HCT116 (cell line): ENCODE data around the gene RGS2.

Experiments used
- CTCF ChIP-seq, 3 experiments: fragments of 200-600 bp in 1 of 3; sonication (generic) in 1 of 3; IDR thresholded peaks in 2 of 3; conservative IDR thresholded peaks in 1 of 3; 2 replicates each; pipeline ENCODE4 v1.5.1; 2012 to 2017; ENCODE audit warnings: low read depth in 2 of 3, low read length in 2 of 3, antibody characterized with exemption in 1 of 3, borderline replicate concordance in 1 of 3, control low read depth in 1 of 3, mild to moderate bottlenecking in 1 of 3, mixed read lengths in 1 of 3, mixed run types in 1 of 3, moderate library complexity in 1 of 3; ENCODE audit not compliant: insufficient read depth in 1 of 3
- MAX ChIP-seq: IDR thresholded peaks from 2 replicates; pipeline ENCODE4 v1.6.1; 2012
- POLR2A ChIP-seq: IDR thresholded peaks from 2 replicates; pipeline ENCODE4 v1.7.0; 2011; ENCODE audit warnings: borderline replicate concordance; ENCODE audit not compliant: insufficient read depth, insufficient read length; ENCODE audit errors: extremely low read depth
- SIN3A ChIP-seq: IDR thresholded peaks from 2 replicates; pipeline ENCODE4 v1.6.1; 2012; ENCODE audit warnings: low read depth

GRCh38 chr1:192859808-192860207 is 51.0 kb downstream of the RGS2 start:
- no peak for TF ChIP-seq SIN3A
- TF ChIP-seq MAX = no peak
- TF ChIP-seq CTCF (IDR thresholded peaks at IDR 0.05 in 2 of 3, conservative IDR thresholded peaks at IDR 0.05 in 1 of 3; ENCODE audit: borderline replicate concordance in 1 of 3, insufficient read depth in 1 of 3, low read depth in 2 of 3, low read length in 2 of 3) = no peak
- no peak for TF ChIP-seq POLR2A
